ENCODE results near the gene IQSEC1. TPM values are rescaled to one million over a fixed set of nuclear protein-coding genes. Genes with fewer than 3 reads are reported as not detected.

IQSEC1 gene
- total and polyA plus RNA-seq, 2 of the 8 experiments (the other 6 are each of a cell fraction or from before 2014, with no cell fraction given) = 6.8 to 28.8 TPM

- TF ChIP-seq CHD7 (IDR thresholded peaks at IDR 0.05; ENCODE audit: insufficient replicate concordance, low read length) = no peak
- no peak for TF ChIP-seq ZNF274 (IDR thresholded peaks at IDR 0.05; ENCODE audit: borderline replicate concordance, extremely low read depth, low read length)
- TF ChIP-seq RFX5 (IDR thresholded peaks at IDR 0.05; ENCODE audit: borderline replicate concordance, low read depth, low read length) = no peak
- TF ChIP-seq ASH2L (IDR thresholded peaks at IDR 0.05; ENCODE audit: low read length) = no peak
- TF ChIP-seq MAX (IDR thresholded peaks at IDR 0.05) = no peak
- no peak for TF ChIP-seq NRF1 (IDR thresholded peaks at IDR 0.05; ENCODE audit: low read depth, low read length)
- no peak for TF ChIP-seq EP300 (IDR thresholded peaks at IDR 0.05; ENCODE audit: borderline replicate concordance in 1 of 2, low read depth in 2 of 2, low read length in 2 of 2)
- TF ChIP-seq RXRA (IDR thresholded peaks at IDR 0.05; ENCODE audit: insufficient read depth, low read depth, low read length) = no peak
- TF ChIP-seq TBP (IDR thresholded peaks at IDR 0.05; ENCODE audit: low read depth, low read length) = no peak
Measured at GRCh38 chr3:12932754-12933153, 140.5 kb downstream of the IQSEC1 start (continued).
